K562 (cell line): Measurements from ENCODE around the gene APOC1. TPM values are rescaled to one million over a fixed set of nuclear protein-coding genes. Genes with fewer than 3 reads are reported as not detected.

Experiments used
- BCOR ChIP-seq: fragments of 450-650 bp; IDR thresholded peaks from 2 replicates; pipeline ENCODE4 v1.6.1; 2016
- EP400 ChIP-seq: fragments of 450-650 bp; IDR thresholded peaks from 2 replicates; pipeline ENCODE4 v1.6.1; 2017; ENCODE audit warnings: antibody characterized with exemption, mild to moderate bottlenecking, moderate library complexity
- HEY1 ChIP-seq: fragments of 250-450 bp; sonication (Bioruptor Pico); IDR thresholded peaks from 2 replicates; pipeline ENCODE4 v1.5.0; 2020; ENCODE audit warnings: mild to moderate bottlenecking, moderate library complexity, borderline replicate concordance
- HOXB6 ChIP-seq: fragments of 250-450 bp; sonication (Bioruptor Pico); IDR thresholded peaks from 2 replicates; pipeline ENCODE4 v1.5.1; 2022; ENCODE audit warnings: mild to moderate bottlenecking, borderline replicate concordance
- HSF4 ChIP-seq: fragments of 250-450 bp; sonication (Bioruptor Pico); IDR thresholded peaks from 2 replicates; pipeline ENCODE4 v2.1.2; 2022; ENCODE audit warnings: mild to moderate bottlenecking, moderate library complexity, borderline replicate concordance
- NEUROD1 ChIP-seq: fragments of 150-350 bp; IDR thresholded peaks from 2 replicates; pipeline ENCODE4 v1.6.1; 2014; ENCODE audit warnings: borderline replicate concordance, low read length, low read depth; ENCODE audit not compliant: partially characterized antibody
- TAF9B ChIP-seq: fragments of 450-650 bp; IDR thresholded peaks from 2 replicates; pipeline ENCODE4 v1.6.1; 2018; ENCODE audit warnings: mild to moderate bottlenecking; ENCODE audit not compliant: partially characterized antibody
- TFE3 ChIP-seq: fragments of 450-650 bp; formaldehyde crosslinking; IDR thresholded peaks from 2 replicates; pipeline ENCODE4 v1.4.0; 2020; ENCODE audit warnings: mild to moderate bottlenecking, mixed read lengths
- ZBTB17 ChIP-seq: fragments of 450-650 bp; formaldehyde crosslinking; IDR thresholded peaks from 2 replicates; pipeline ENCODE4 v1.4.0; 2020; ENCODE audit warnings: mild to moderate bottlenecking
- ZBTB49 ChIP-seq: sonication (generic); formaldehyde crosslinking; IDR thresholded peaks from 2 replicates; pipeline ENCODE4 v1.8.0; 2022; ENCODE audit warnings: missing genetic modification reagents, mild to moderate bottlenecking, borderline replicate concordance
- ZNF407 ChIP-seq: fragments of 450-650 bp; IDR thresholded peaks from 2 replicates; pipeline ENCODE4 v1.6.1; 2016; ENCODE audit warnings: low read depth
- ZNF740 ChIP-seq, 3 experiments: fragments of 200-800 bp in 1 of 3; sonication (Bioruptor generic) in 1 of 3; sonication (generic) in 1 of 3; formaldehyde crosslinking in 1 of 3; IDR thresholded peaks; 2 replicates each; pipeline versions ENCODE4 v1.6.1 to v1.8.0; 2016 to 2022; ENCODE audit warnings: mild to moderate bottlenecking in 2 of 3, missing compliant biosample characterization in 2 of 3, missing genetic modification characterization in 2 of 3, missing genetic modification reagents in 1 of 3
- ZNF785 ChIP-seq: fragments of 250-450 bp; sonication (Bioruptor Pico); IDR thresholded peaks from 2 replicates; pipeline ENCODE4 v1.4.0; 2020; ENCODE audit warnings: mild to moderate bottlenecking
- polyA plus RNA-seq, 8 experiments: library from polyadenylated mRNA; depleted of rRNA in 4 of 8; stranded (reverse) in 5 of 8; unstranded in 3 of 8; fragments of >200 nt; fragmentation: Nextera tagmentation in 2 of 8; fragmentation: Illumina TruSeq in 1 of 8; extraction: Ambion mirVana in 2 of 8; extraction: Trizol in 1 of 8; gene quantifications; 2 replicates each; pipeline versions ENCODE4 v1.2.1 to v1.2.3, GENCODE V29; 2011 to 2014; ENCODE audit warnings: inconsistent platforms in 1 of 8, missing spikeins in 1 of 8
- total RNA-seq, 7 experiments: library from RNA; depleted of rRNA in 6 of 7; stranded (reverse); fragments of >200 nt in 6 of 7; fragmentation: Illumina TruSeq in 2 of 7; extraction: Trizol in 2 of 7; gene quantifications; 2 replicates each; pipeline versions ENCODE4 v1.2.1 to v1.2.3, GENCODE V29; 2011 to 2021; ENCODE audit warnings: low replicate concordance in 1 of 7

Gene APOC1
- total and polyA plus RNA-seq, 9 of the 15 experiments (the other 6 are each of a cell fraction or from before 2014, with no cell fraction given): 115 to 408 (median 220) TPM

GRCh38 chr19:44905437-44906160, 8.8 kb upstream of the APOC1 start, which contains the start of gene APOE (continued):
- TF ChIP-seq HEY1 (CRISPR knock-in tag) (no peak), TAF9B (no peak), ZNF740 (CRISPR knock-in tag; IDR thresholded peaks at IDR 0.05) (no peak), ZNF740 (tag; IDR thresholded peaks at IDR 0.05) (no peak), ZNF785 (no peak), NEUROD1 (no peak), TFE3 (CRISPR knock-in tag) (peak; percentile 45), HOXB6 (no peak), ZBTB17 (CRISPR knock-in tag) (0 out of 2 replicates have a peak, but pooled peaks have one; percentile 25), BCOR (no peak), ZBTB49 (CRISPR knock-in tag) (no peak), ZNF407 (no peak), HSF4 (CRISPR knock-in tag) (no peak), EP400 (no peak; the same call in none of the 2 replicates)
